Measurements from ENCODE around the gene RAD54L2. TPM values are rescaled to one million over a fixed set of nuclear protein-coding genes. Genes with fewer than 3 reads are reported as not detected.

The RAD54L2 gene
- total RNA-seq, 2 donors from 2014 or later: 13.9 to 16.9 TPM

DNA sequence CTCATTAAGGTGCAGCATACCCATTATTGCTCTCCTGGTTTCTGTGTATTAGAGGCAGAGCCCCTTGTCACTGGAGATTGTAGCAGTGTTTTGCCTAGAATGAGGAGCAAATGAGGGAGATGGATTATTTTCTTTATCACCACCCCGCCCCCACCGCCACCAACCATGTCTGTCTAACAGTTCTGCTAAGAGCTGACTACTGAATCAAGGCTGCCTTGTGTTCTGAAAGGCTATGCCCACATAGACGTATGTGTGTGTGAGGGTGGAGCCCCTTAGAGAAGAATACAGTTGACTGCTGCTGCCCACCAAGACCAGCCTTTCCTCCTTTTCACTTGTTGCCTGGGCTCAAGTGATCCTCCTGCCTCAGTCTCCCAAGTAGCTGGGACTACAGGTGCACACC is 47.4 kb downstream of the RAD54L2 start:
- intact Hi-C loops (cut with DNase I, micrococcal nuclease): no loop called here
- ATAC-seq: no peak
- no peak for DNase-seq

Other genes with a start within 250 kb of the RAD54L2 start
- 10 to 100 TPM; 62.7 to 83.4 TPM for gene MANF, start 153.4 kb upstream of the RAD54L2 start, total RNA-seq
- gene RBM15B, start 147.4 kb upstream of the RAD54L2 start, total RNA-seq: 10 to 100 TPM; 32.0 to 33.4 TPM
- 10 to 100 TPM; 16.0 to 22.6 TPM for gene DCAF1, start 38.7 kb upstream of the RAD54L2 start, total RNA-seq
- 10 to 100 TPM; 67.6 to 68.0 TPM for gene TEX264, start 132.5 kb downstream of the RAD54L2 start, total RNA-seq
- gene GRM2, start 168.3 kb downstream of the RAD54L2 start, total RNA-seq: not detected
- gene IQCF6, start 240.5 kb downstream of the RAD54L2 start, total RNA-seq: not detected

All from left colon (tissue), 2 donors.